Endothelial cell of umbilical vein (primary cell): ENCODE data around the gene PLXNA3. TPM values are rescaled to one million over a fixed set of nuclear protein-coding genes. Genes with fewer than 3 reads are reported as not detected.

Experiments
- BruUV-seq: library from RNA; stranded (reverse); fragments of 400-500 nt; replicated peaks from 2 replicates; lab custom pipeline; 2021; lab: Mats Ljungman, UMichigan
- CTCF ChIA-PET: fragments of 300-600, 350-600 bp; sonication (Branson Sonifier 250); formaldehyde crosslinking; loops from one replicate; lab custom pipeline; 2021; ENCODE audit warnings: antibody characterized with exemption, inconsistent platforms; lab: Charles Lee
- POLR2A ChIA-PET: fragments of 300-600, 350-600 bp; sonication (Branson Sonifier 250); formaldehyde crosslinking; loops from one replicate; lab custom pipeline; 2021; ENCODE audit warnings: antibody characterized with exemption, inconsistent platforms; lab: Charles Lee
- DNase-seq: peaks from one replicate; pipeline ENCODE4 v3.0.0-alpha.2; 2011; ENCODE audit warnings: low read depth, low spot score
- FAIRE-seq: peaks from 2 replicates; lab custom pipeline; 2011; peaks lifted over from hg19 to GRCh38; lab: Jason Lieb, UNC
- H2AFZ ChIP-seq: 2 replicates; pipeline ENCODE4 v1.6.0; 2012; ENCODE audit warnings: low read depth, low read length, control low read depth, inconsistent platforms
- H3K27ac ChIP-seq: 2 replicates; pipeline ENCODE4 v1.5.1; 2011; ENCODE audit warnings: low read depth, mild to moderate bottlenecking, control low read depth, low read length, moderate library complexity; ENCODE audit not compliant: insufficient read depth
- H3K27me3 ChIP-seq, 2 experiments: 2 replicates each; pipeline versions ENCODE4 v1.6.0 to v1.6.1; 2011; ENCODE audit warnings: low read length in 2 of 2, mixed read lengths in 1 of 2; ENCODE audit not compliant: control insufficient read depth in 2 of 2, insufficient read depth in 2 of 2
- H3K36me3 ChIP-seq, 2 experiments: 2 replicates in 1 of 2; 3 replicates in 1 of 2; pipeline ENCODE4 v1.5.1; 2011; ENCODE audit warnings: low read length in 2 of 2, mild to moderate bottlenecking in 1 of 2, moderate library complexity in 1 of 2; ENCODE audit not compliant: control insufficient read depth in 2 of 2, insufficient read depth in 2 of 2; ENCODE audit errors: extremely low read depth in 1 of 2
- H3K4me1 ChIP-seq: 3 replicates; pipeline ENCODE4 v1.5.1; 2011; ENCODE audit warnings: mild to moderate bottlenecking, low read length; ENCODE audit not compliant: control insufficient read depth, insufficient read depth; ENCODE audit errors: extremely low read depth
- H3K4me2 ChIP-seq: 2 replicates; pipeline ENCODE4 v1.6.1; 2011; ENCODE audit warnings: low read length, control low read depth, mixed read lengths; ENCODE audit not compliant: insufficient read depth
- H3K4me3 ChIP-seq, 3 experiments: fragments of 200-600 bp in 1 of 3; sonication (generic), shearing (Covaris generic) in 1 of 3; replicated peaks in 1 of 3; 2 replicates each; pipeline ENCODE4 v1.5.1; 2011 to 2016; ENCODE audit warnings: control low read depth in 3 of 3, low read length in 3 of 3, mild to moderate bottlenecking in 2 of 3, inconsistent platforms in 1 of 3, low read depth in 1 of 3, moderate library complexity in 1 of 3; ENCODE audit not compliant: insufficient read depth in 1 of 3
- H3K79me2 ChIP-seq: 2 replicates; pipeline ENCODE4 v1.6.0; 2012; ENCODE audit warnings: low read length, inconsistent platforms; ENCODE audit not compliant: control insufficient read depth, insufficient read depth
- H3K9ac ChIP-seq: replicated peaks from 2 replicates; pipeline ENCODE3; 2011; ENCODE audit warnings: low read length, control low read depth; ENCODE audit not compliant: insufficient read depth; ENCODE audit errors: extremely low read depth
- H3K9me1 ChIP-seq: replicated peaks from 3 replicates; pipeline ENCODE4 v1.6.0; 2011; ENCODE audit warnings: mild to moderate bottlenecking, low read length; ENCODE audit not compliant: control insufficient read depth, insufficient read depth; ENCODE audit errors: extremely low read depth
- H3K9me3 ChIP-seq: replicated peaks from 2 replicates; pipeline ENCODE4 v1.5.1; 2012; ENCODE audit warnings: low read length, inconsistent platforms; ENCODE audit not compliant: control insufficient read depth, insufficient read depth
- H4K20me1 ChIP-seq: replicated peaks from 2 replicates; pipeline ENCODE3; 2011; ENCODE audit warnings: mild to moderate bottlenecking, low read length; ENCODE audit not compliant: control insufficient read depth, insufficient read depth; ENCODE audit errors: extremely low read depth
- CTCF ChIP-seq, 2 donors: IDR thresholded peaks; 1 replicate in 1 of 2; 2 replicates in 1 of 2; pipeline ENCODE4 v1.5.1; 2011; ENCODE audit warnings: low read length in 2 of 2, mild to moderate bottlenecking in 2 of 2, moderate library complexity in 2 of 2, control low read depth in 1 of 2, inconsistent platforms in 1 of 2, low read depth in 1 of 2; ENCODE audit not compliant: insufficient read depth in 1 of 2; ENCODE audit errors: extremely low read depth in 1 of 2
- EZH2 ChIP-seq: IDR thresholded peaks from 2 replicates; pipeline ENCODE4 v1.6.1; 2012; ENCODE audit warnings: borderline replicate concordance, low read depth, mild to moderate bottlenecking, moderate library complexity, low read length, inconsistent platforms; ENCODE audit not compliant: severe bottlenecking
- FOS ChIP-seq: IDR thresholded peaks from 2 replicates; pipeline ENCODE4 v1.6.1; 2011; ENCODE audit warnings: mild to moderate bottlenecking, low read length, moderate library complexity, borderline replicate concordance; ENCODE audit not compliant: insufficient read depth
- GATA2 ChIP-seq: IDR thresholded peaks from 2 replicates; pipeline ENCODE4 v1.7.0; 2011; ENCODE audit warnings: low read depth, mild to moderate bottlenecking, moderate library complexity, mixed read lengths, low read length; ENCODE audit not compliant: insufficient read length, insufficient read depth
- JUN ChIP-seq: IDR thresholded peaks from 2 replicates; pipeline ENCODE4 v1.6.1; 2011; ENCODE audit warnings: borderline replicate concordance, low read depth; ENCODE audit not compliant: insufficient read length, insufficient read depth
- MYC ChIP-seq: IDR thresholded peaks from one replicate; pipeline ENCODE4 v1.6.1; 2011; ENCODE audit warnings: mild to moderate bottlenecking, low read depth, low read length
- POLR2A ChIP-seq: IDR thresholded peaks from 2 replicates; pipeline ENCODE4 v1.6.1; 2012; ENCODE audit warnings: low read depth, mild to moderate bottlenecking, control low read depth, low read length
- dilution Hi-C: fragments of 300-500 bp; cut with MboI; formaldehyde crosslinking; loops from one replicate; pipeline ENCODE4 v1.15.0; 2019; ENCODE audit warnings: low sequenced_read_pairs; ENCODE audit not compliant: extremely low pct_ligation_motif_present
- intact Hi-C: fragments of 100-400 bp; cut with micrococcal nuclease; formaldehyde crosslinking; loops from one replicate; pipeline ENCODE4 v1.10.0; 2022
- polyA plus RNA-seq, 4 experiments: library from polyadenylated mRNA; depleted of rRNA in 3 of 4; stranded (reverse) in 3 of 4; unstranded in 1 of 4; fragments of >200 nt; gene quantifications; 2 replicates each; pipeline versions ENCODE4 v1.2.1 to v1.2.3, GENCODE V29; 2011 to 2012; ENCODE audit warnings: missing spikeins in 1 of 4
- total RNA-seq: library from RNA; stranded (reverse); gene quantifications from 2 replicates; pipeline ENCODE4 v1.2.3, GENCODE V29; 2021
- TF ChIP-seq, protein P1 (sequence below): IDR thresholded peaks from 2 replicates; pipeline ENCODE4 v1.6.1; 2011; ENCODE audit not compliant: insufficient read depth, insufficient read length

Gene PLXNA3
- total and polyA plus RNA-seq, 2 donors (not counting 3 experiments of a cell fraction or from before 2014, with no cell fraction given) = 56.8 to 58.6 TPM

DNA sequence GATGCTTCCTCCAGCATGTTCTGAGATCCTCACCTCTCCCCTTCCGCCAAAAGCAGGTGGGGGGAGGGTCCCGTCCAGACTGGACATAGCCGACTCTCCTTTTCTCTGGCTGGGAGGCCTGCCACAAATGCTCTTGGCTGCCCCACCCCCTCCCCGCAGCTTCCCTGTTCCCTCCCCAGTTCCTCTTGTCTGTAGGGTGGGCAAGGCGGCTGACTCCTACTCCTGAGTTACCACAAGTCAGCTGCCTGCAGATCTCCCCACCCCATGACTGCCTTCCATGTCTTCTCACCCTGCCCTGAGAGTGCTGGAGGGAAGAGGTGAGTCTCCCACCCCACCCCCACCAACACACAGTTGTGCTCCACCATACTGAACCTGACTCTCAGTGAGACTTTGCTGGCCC lies 26.7 kb upstream of the PLXNA3 start:
- no peaks in the 10 kb centered on the region for H3K9me3 ChIP-seq
- dilution Hi-C loops (no loop called here), intact Hi-C loops (no loop called here)
- TF ChIP-seq POLR2A (no peak), CTCF (IDR thresholded peaks at IDR 0.05; ENCODE audit: extremely low read depth in 1 of 2, insufficient read depth in 1 of 2, low read depth in 1 of 2, low read length in 2 of 2) (no peak), GATA2 (no peak), EZH2 (no peak), FOS (no peak), MYC (no peak), JUN (no peak)
- TF ChIP-seq, protein P1, sequence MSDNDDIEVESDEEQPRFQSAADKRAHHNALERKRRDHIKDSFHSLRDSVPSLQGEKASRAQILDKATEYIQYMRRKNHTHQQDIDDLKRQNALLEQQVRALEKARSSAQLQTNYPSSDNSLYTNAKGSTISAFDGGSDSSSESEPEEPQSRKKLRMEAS = no peak
- DNase-seq = no peak
- no peak overlapping the region for H3K9ac ChIP-seq
- H3K9me1 ChIP-seq = no peaks in the 10 kb centered on the region
- ChIA-PET CTCF (interaction anchor here (1.2 kb wide), 1 partner anchor 58 kb away, joined by 3 read pairs; no protein-coding TSS in a partner anchor), POLR2A (no interaction called here)
- H3K4me3 ChIP-seq = no peak overlapping the region
- H4K20me1 ChIP-seq = no peaks in the 10 kb centered on the region
- H3K4me2 ChIP-seq = no peak overlapping the region
- no TSS peak for BruUV-seq
- H3K27me3 ChIP-seq = no peaks in the 10 kb centered on the region
- no peak for FAIRE-seq
- H3K27ac ChIP-seq = peak overlapping the region; percentile 8
- peaks cover 2 to 26% of the 10 kb centered on the region in 2 experiments for H3K36me3 ChIP-seq
- H2AFZ ChIP-seq = no peak overlapping the region
- peaks cover 28% of the 10 kb centered on the region for H3K4me1 ChIP-seq
- peaks cover 23% of the 10 kb centered on the region for H3K79me2 ChIP-seq
